SKM-1 treated with dmso at 0.1 percent for 144 hours (cell line): ENCODE data around the gene EDARADD.
"Not testable (repeated sequence)": the region's sequence is repeated elsewhere in the genome, so short reads cannot be mapped to it uniquely, and the experiment has no call there.

Experiments used
- DNase-seq: peaks from one replicate; lab custom pipeline; 2025; ENCODE audit not compliant: unreplicated experiment; lab: John Stamatoyannopoulos, UW

Gene EDARADD

DNA sequence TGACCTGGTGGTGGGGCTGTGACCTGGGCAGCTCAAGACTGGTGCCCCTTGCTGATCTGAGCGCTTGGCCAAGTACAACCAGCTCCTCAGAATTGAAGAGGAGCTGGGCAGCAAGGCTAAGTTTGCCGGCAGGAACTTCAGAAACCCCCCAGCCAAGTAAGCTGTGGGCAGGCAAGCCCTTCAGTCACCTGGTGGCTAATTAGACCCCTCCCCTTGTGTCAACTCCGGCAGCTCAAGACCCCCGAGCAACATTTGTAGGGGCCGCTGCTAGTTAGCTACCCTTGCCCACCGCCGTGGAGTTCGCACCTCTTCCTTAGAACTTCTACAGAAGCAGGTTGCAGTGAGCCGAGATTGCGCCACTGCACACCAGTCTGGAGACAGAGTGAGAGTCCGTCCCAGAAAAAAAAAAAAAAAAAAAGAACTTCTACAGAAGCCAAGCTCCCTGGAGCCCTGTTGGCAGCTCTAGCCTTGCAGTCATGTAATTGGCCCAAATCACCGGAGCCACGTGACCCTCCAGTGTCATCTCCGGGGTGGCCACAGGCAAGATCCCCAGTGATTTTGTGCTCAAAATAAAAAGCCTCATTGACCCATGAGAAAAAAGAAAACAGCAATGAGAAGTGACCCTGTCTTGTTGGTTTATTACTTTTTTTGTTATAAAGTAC is 90.4 kb downstream of the EDARADD start:
- DNase-seq: no peak

DNA sequence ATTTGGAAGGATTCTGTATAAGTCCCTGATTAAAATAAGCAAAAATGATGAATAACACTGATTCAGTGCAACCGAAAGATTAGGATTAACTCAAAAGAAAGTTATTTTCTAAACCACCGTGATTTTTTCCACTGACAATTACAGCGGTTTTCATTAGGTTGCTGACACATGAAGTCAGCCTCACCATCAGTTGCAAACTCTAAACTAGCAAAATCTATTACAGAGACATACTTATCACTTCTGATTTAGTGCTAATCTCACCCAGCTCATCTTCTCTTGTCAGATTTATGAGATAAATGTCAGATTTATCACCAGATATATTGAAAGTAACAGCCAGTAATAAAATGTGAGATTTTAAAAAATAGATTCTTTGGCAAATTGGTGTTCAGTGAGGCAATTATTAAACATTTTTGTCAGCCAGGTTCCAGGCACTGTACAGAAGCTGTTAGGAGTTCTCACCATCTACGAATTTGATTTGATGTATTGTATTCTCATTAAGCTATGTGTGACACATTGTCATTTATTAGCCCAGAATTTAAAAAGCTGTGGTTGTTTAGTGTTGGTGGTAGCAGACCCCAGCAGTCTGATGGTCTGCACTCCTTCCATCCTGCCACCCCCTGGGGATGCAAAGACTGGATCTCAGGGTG is 92.4 kb downstream of the EDARADD start:
- no peak for DNase-seq

DNA sequence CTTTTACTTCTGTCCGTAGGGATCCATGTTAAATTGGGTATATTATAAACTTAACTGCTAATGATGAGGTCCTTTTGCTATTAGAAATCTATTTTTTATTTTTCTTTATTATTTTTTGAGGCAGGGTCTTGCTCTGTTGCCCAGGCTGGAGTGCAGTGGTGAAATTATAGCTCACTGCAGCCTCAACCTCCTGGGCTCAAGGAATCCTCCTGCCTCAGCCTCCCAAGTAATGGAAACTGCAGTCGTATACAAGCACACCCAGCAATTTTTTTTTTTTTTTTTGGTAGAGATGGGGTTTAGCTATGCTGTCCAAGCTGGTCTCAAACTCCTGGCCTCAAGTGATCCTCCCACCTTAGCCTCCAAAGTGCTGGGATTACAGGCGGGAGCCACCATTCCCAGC is 95.1 kb downstream of the EDARADD start:
- not testable (repeated sequence) for DNase-seq

DNA sequence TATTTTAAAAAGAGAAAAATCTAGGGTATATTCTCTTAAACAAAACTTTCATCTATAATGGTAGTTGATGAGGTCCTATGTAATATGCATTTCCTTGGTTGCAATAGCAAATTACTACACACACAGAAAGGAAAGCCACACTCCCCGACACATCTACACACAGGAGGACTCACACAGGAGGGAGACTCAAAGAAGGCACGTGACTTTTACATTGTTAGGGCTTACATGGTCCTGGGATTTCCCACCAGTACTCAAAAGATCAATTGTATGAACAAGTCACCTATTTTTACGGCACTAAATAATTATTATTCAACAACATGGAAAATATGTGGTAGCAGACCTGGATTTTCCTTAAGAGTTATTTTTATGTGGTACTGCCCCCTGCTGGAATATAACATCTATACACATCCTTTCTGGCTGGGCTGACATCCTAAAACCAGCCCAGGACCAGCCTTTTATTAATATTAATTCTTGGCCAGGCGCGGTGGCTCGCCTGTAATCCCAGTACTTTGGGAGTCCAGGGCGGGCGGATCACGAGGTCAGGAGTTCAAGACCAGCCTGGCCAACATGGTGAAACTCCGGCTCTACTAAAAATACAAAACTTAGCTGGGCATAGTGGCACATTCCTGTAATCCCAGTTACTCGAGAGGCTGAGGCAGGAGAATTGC is 95.8 kb downstream of the EDARADD start:
- peak; percentile 57 for DNase-seq

DNA sequence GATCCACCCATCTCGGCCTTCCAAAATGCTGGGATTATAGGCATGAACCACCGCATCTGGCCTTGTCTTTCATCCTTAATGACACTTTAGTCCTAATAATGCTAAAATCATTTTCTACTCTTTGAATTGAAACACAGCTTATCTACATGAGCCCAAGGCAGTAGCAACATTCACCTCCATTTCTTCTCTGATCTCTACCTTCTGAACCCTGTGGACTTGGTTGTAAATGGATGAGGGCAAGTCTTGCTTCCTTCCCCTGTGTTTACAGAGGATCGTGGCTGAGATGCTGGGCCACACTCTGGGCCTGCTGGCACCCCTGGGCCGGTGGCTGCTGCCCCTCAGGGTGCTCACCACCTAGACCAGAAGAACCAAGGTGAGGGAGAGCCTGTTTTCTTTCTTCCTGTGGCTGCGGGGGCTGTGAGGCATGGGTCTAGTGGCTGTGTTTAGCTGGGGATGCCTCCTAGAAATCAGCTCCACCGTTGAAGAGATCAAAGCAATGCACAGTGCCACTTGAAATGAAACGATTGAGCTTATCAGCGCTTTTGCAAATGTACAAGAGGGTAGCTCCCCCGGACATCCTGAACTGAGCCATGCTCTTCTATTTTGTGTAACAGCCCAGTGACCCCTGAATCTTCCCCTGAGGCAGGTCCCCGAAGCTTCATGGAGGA is 97.5 kb downstream of the EDARADD start:
- no peak for DNase-seq

DNA sequence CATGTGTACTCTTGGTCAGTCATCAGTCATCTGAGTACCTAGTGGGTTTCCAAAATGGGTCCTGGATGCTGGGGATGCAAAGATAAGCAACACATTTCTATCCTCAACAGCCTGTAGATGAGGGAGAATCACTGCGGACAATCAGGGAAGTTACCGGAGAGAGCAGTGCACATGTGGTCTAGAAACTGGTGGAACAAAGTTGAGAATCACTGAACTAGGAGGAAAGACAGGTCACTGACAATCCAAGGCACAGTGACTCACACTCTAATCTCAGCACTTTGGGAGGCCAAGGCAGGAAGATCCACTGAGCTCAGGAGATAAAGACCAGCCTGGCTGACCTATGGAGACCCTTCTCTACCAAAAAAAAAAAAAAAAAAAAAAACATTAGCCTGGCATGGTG is 98.3 kb downstream of the EDARADD start:
- DNase-seq: no peak

DNA sequence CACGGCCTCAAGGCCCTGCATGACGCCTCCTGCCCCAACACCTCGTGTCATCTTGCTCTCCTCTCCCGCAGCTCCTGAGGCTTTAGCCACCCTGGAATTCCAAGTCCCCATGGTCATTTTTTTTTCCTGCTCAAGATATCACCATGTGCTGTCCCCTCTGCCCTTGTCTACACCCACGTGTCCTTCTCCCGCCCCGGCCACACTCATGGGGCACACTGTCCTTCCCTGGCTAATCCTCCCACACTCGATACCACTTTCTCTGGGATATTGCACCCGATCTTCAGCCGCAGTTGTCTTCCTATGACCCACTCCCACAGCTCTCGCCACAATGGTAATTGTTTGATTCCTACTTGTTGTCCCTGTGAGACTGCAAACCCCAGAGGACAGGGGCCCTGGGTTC is 100.0 kb downstream of the EDARADD start:
- no peak for DNase-seq

DNA sequence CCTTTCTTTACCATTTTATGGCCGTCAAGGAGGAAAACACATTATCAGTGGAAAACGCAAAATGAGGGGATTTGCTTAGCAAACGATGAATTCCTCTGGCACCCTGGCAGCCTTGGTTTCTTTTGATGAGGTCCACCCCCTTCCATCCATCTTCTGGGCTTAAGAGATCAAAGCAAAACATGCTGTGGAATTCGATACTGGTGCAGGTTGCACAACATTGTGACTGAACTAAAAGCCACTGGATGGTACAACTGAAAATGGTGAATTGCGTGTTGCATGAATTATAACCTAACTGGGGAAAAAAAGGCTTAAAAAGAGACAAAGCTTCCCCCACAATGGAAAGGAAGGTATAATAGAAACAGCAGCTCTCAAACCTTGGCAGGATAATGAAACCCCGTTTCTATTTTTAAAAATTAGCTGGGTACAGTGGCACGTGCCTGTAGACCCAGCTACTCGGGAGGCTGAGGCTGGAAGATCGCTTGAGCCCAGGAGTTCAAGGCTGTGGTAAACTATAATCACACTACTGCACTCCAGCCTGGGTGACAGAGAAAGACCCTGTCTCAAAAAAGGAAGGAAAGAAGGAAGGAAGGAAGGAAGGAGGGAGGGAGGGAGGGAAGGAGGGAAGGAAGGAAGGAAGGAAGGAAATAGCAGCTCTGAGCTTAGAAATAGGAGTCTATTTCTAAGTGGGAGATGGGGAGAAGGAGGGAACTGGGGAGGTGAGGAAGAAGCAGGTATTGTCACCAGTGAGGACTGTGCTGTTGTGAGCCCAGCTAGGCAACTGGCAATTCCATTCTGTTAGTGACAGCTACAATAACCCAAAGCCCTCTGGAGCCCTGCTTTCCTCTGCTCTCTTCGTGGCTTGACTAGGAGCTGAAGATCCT is 100.7 kb downstream of the EDARADD start:
- no peak for DNase-seq

DNA sequence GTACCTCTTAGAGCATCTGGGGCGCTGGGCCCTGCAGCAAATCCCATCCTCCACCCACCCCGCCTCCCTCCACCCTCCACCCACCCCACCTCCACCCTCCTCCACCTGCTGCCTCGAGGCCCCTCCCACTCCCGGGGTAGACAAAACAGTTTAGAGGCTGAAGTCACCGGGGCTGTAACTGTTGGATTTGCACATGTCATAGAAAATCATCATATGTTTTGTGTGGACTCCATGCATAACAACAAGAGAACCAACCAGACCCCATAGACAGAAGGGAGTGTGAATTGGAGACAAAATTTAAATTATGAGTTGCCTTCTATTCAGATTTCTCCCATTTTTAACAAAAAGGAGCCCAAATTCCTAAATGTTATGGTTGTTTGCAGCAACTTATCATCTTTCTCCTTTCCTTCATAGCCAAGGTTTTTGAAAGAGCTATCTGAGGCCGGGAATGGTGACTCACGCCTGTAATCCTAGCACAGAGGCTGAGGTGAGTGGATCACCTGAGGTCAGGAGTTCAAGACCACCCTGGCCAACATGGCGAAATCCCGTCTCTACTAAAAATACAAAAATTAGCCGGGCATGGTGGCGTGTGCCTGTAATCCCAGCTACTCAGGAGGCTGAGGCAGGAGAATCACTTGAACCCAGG is 101.5 kb downstream of the EDARADD start:
- DNase-seq: no peak

DNA sequence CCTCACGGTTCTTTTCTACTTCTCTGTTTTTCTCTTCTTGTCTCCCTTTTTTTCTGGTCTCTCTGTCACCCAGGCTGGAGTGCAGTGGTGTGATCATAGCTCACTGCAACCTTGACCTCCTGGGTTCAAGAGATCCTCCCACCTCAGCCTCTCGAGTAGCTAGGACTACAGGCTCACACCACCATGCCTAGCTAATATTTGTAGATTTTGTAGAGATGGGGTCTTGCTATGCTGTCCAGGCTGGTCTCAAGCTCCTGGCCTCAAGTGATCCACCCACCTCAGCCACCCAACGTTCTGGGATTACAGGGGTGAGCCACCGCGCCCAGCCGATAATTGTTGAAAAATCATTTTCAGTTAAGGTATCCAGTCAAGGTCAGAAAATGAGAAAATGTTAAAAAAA is 103.8 kb downstream of the EDARADD start:
- DNase-seq: no peak

DNA sequence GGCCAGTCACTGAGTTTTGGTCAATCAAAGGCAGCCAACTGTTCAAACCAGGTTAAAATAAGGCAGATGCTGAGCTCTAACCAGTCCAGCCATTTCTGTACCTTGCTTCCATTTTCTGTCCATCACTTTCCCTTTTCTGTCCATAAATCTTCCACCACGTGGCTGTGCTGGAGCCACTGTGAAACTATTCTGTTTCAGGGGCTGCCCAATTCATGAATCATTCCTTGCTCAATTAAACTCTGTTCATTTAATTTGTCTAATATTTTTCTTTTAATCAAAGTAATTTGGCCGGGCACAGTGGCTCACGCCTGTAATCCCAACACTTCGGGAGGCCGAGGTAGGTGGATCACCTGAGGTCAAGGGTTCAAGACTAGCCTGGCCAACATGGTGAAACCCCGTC is 107.0 kb downstream of the EDARADD start:
- no peak for DNase-seq

DNA sequence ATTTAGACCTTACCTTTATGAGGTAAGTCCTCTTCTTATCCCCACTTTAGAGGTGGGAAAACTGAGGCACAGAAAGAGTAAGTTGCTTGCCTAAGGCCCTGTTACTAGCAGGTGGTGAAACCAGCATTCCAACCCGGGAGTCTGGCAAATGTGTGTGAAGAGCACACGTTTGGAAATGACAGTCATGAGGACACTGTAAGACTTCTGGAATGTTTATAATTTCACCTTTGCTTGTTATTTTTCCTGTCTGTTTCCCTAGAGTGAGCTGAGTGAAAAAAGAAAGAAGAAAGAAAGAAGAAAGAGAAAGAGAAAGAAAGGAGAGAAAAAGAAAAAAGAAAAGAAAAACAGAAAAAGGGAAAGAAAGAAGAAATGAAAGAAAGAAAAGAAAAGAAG is 108.5 kb downstream of the EDARADD start:
- DNase-seq: no peak

DNA sequence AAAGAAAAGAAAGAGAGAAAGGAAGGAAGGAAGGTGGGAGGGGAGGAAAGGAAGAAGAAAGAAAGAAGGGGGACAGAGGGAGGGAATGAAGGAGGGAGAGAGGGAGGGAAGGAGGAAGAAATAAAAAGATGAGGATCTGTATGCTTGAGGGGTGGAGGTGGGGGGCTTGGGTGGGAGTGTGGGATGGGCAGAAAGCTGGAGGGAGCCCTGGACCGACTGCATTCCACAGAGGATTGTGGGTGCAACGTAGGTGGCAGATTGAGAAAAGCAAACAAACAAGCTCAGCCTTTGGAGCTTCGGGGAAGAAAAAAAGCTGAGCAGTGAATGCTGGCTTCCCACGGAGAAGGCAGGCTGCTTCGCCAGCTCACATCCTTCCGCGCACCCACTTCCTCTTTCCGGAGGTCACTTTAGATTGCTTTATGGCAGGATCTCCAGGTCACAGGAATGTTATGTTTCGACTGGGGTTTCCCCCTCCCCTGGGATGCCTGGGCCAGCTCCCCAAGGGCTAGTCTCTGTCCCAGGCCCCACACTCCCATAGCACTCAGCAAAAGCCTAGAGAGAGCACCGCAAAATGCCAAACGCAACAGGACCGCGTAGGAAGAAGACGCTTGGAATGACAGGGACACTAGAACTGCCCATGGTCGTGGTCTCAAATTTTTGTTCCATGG is 109.0 kb downstream of the EDARADD start:
- peak; percentile 89 for DNase-seq

DNA sequence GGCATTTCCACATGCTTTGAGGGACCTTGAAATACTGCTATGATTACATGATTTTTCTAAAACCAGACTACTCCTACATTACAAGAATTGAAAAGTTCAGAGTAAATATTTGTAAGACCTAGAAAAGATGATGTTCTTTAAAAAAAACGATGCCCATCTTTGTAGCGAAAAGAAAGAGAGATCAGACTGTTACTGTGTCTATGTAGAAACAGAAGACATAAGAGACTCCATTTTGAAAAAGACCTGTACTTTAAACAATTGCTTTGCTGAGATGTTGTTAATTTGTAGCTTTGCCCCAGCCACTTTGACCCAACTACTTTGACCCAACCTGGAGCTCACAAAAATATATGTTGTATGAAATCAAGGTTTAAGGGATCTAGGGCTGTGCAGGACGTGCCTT is 110.3 kb downstream of the EDARADD start:
- not testable (repeated sequence) for DNase-seq

DNA sequence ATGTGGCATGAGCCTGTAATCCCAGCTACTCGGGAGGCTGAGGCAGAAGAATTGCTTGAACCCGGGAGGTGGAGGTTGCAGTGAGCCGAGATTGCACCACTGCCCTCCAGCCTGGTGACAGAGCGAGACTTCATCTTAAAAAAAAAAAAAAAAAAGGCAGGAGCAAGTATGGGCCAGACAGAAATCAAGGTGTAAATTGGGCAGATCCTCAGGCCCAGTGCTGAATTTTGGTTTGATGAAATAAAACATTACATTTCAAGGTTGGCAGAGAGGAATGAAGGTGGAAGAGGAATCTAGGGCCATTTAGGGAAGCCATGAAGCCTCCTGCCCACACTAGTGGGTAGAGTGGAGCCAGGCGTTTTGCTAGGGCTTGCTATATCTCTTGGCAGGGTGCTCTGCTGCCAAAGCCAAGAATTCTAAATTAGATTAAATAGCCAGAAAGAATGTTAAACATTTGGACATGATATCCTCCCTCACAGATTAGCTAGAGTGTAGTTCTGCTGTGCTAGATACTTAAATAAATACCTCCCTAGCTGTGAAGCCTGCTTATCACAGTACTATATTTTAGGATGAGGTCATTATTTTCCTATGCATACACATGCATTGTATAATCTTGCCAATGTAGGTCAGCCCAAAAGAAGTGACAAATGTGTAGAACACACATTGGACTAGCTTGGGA is 113.1 kb downstream of the EDARADD start:
- DNase-seq: no peak

DNA sequence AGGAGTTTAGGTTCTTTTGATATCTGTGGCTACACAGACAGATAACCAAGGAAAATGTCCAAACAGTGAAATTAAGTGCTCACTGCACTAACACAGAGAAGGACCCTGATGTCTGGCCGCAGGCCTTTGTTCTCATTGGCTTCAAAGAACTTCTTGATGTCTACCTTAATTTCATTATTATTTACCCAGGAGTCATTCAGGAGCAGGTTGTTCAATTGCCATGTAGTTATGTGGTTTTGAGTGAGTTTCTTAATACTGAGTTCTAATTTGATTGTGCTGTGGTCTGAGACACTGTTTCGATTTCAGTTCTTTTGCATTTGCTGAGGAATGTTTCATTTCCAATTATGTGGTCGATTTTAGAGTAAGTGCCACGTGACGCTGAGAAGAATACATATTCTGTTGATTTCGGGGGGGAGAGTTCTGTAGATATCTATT is 114.5 kb downstream of the EDARADD start:
- no peak for DNase-seq

DNA sequence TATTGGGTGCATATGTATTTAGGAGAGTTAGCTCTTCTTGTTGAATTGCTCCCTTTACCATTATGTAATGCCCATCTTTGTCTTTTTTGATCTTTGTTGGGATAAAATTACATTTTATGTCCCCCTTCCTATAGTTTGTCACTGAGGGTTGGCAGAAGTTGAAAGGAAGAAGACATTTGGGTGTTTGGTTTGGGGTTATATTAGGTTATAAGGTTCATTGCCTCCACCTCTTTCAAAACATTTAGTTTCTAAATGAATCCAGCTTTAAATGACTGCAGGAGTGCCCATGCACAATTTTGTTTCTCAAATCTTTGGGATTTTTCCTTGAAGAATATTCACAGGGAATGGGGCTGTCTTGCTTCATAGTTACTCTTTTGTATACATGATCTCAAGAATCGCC is 115.1 kb downstream of the EDARADD start:
- DNase-seq: no peak

DNA sequence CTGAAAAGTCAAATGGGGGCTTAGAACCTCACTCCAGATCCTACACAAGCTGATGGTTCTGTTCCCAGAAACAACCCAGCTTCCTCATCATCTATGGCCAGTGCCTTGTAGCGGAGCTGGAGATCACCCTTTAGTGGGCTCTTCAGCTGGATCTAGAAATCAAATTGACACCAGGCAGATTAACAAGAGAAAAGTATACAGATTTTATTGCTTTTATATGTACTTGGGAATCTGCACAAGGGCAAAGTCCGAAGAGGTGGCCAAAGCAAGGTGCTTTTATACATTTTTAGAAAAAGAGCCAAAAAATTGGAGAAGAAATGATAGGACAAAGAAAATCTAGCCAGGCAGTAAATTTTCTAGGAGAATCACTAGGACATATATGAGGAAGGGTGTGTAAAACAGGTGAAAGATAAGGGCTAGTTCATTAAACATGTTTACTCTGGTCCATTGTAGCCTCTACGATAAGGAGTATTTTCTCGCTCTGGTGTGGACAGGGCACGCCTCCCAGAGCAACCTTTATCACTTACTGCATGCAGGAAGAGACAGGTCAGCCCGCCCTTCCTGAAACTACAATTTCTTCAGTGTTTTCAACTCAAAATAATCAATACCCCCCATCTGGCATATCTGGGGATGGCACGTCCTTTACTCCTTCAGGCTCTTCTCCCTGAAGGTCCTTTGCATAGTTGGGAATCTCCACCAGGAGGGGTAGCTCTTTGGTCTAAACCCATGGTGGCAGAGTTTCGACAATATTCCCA is 115.7 kb downstream of the EDARADD start:
- DNase-seq: no peak
